Germinal center (tissue), 1 donor: ENCODE measurements around the gene ADCY10.
"Not testable (repeated sequence)": the region's sequence is repeated elsewhere in the genome, so short reads cannot be mapped to it uniquely, and the experiment has no call there.

Source experiments
- DNase-seq: peaks from one replicate; pipeline ENCODE4 v3.0.0; 2012; ENCODE audit warnings: mixed read lengths, low spot score

The ADCY10 gene, protein sequence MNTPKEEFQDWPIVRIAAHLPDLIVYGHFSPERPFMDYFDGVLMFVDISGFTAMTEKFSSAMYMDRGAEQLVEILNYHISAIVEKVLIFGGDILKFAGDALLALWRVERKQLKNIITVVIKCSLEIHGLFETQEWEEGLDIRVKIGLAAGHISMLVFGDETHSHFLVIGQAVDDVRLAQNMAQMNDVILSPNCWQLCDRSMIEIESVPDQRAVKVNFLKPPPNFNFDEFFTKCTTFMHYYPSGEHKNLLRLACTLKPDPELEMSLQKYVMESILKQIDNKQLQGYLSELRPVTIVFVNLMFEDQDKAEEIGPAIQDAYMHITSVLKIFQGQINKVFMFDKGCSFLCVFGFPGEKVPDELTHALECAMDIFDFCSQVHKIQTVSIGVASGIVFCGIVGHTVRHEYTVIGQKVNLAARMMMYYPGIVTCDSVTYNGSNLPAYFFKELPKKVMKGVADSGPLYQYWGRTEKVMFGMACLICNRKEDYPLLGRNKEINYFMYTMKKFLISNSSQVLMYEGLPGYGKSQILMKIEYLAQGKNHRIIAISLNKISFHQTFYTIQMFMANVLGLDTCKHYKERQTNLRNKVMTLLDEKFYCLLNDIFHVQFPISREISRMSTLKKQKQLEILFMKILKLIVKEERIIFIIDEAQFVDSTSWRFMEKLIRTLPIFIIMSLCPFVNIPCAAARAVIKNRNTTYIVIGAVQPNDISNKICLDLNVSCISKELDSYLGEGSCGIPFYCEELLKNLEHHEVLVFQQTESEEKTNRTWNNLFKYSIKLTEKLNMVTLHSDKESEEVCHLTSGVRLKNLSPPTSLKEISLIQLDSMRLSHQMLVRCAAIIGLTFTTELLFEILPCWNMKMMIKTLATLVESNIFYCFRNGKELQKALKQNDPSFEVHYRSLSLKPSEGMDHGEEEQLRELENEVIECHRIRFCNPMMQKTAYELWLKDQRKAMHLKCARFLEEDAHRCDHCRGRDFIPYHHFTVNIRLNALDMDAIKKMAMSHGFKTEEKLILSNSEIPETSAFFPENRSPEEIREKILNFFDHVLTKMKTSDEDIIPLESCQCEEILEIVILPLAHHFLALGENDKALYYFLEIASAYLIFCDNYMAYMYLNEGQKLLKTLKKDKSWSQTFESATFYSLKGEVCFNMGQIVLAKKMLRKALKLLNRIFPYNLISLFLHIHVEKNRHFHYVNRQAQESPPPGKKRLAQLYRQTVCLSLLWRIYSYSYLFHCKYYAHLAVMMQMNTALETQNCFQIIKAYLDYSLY (N-terminal part only)

DNA sequence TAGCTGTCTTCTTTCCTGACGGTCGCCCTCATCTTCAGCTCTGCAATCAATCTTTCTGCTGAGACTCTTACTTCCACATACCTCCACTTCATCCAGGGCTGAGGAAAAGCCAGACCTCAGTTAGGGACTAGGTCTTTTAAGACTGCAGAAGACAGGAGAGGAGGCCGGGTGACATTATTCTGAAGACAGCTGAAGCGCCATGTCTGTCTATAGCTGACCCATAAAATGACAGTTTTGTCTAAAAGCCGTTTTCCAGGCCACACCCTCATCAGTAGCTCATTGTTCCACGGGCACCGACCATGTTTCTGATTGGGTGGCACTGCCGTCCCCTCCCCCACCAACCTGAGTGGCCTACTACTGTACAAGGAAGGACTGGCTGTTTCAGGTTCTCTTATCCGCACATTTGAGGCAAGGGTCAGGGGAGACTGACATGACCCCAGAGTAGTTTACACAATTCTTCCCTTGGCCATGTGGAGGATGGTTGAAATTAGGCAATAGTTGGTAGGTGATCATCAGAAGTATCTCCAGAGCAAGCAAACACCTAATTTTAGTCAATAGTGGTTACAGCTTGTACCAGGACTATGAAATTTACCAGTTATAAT is at the start of gene ADCY10:
ADCY10 (minus strand) TSS at position 240 of the 602 bp plus-strand sequence. CDS start 8,994 bp downstream, outside the sequence.
- no peak for DNase-seq

GRCh38 chr1:167957710-167958109 is 43.8 kb upstream of the ADCY10 start:
- no peak for DNase-seq

- no peak for DNase-seq
These were observed 42.0 kb upstream of the ADCY10 start for GRCh38 chr1:167955915-167956314.

DNA sequence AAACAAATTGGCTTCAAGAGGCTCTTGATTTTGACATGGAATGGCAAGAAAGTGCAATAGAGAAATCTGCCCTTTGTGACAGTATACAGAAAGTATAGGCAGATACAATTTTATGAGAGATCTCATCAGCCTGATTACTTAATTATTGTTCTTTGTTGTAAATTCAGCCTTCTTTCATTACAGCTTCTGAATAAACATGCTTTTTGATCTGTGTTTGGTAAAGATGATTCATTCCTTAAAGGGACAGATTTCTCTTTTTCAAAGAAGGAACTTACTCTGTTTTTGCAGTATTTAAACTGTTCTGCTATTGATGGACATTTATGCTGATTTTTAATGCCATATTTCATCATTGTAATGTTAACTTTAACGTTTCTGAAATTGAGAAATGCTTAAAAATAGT is 36.6 kb upstream of the ADCY10 start:
- DNase-seq = no peak

DNA sequence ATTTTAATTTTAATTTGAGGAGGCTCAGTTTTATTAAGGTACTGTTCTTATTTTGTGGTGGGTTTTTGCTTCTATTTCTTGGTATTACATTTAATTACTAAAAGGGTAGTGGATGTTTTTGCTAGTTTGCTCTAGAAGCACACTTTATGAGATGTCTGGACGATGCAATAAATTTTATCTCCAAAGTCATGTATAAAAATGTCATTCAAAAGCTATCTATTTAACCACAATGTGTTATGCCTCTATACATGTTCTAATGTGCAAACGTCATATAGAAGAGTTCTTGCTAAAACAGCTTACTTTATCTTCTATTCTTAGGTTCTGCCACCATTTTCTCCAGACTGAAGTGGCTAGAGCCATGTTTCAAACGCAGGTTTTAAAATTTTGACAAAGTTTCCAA is 35.9 kb upstream of the ADCY10 start:
- no peak for DNase-seq

DNA sequence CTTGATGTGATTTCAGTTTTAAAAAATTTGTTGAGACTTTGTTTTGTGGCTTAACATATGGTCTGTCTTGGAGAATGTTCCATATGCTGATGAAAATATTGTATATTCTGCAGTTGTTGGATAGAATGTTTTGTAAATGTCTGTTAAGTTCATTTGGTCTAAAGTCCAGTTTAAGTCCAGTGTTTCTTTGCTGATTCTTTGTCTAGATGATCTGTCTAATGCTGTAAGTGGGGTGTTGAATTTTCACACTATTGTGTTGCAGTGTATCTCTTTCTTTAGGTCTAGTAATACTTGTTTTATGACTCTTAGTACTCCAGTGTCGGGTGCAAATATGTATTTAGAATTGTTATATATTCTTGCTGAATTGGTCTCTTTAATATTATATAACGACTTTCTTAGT is 33.8 kb upstream of the ADCY10 start:
- DNase-seq = no peak

- DNase-seq = no peak
These were observed 29.6 kb upstream of the ADCY10 start for GRCh38 chr1:167943541-167943940.

GRCh38 chr1:167940264-167940663 is 26.3 kb upstream of the ADCY10 start:
- no peak for DNase-seq

GRCh38 chr1:167938080-167938636 is 24.2 kb upstream of the ADCY10 start:
- no peak for DNase-seq

GRCh38 chr1:167937709-167938010 is 23.7 kb upstream of the ADCY10 start:
- DNase-seq = no peak

- DNase-seq = peak; percentile 76
These were observed 23.2 kb upstream of the ADCY10 start, which contains the start of gene MPC2 for GRCh38 chr1:167936930-167937708. MPC2 (minus strand) TSS chr1:167937072; CDS start chr1:167935841, 1,231 bp downstream.

GRCh38 chr1:167936068-167936929 is 22.4 kb upstream of the ADCY10 start, which contains the start of gene DCAF6:
DCAF6 (plus strand) TSS chr1:167936683; CDS start chr1:167936912, 229 bp downstream.
- DNase-seq = peak; percentile 99

DNA sequence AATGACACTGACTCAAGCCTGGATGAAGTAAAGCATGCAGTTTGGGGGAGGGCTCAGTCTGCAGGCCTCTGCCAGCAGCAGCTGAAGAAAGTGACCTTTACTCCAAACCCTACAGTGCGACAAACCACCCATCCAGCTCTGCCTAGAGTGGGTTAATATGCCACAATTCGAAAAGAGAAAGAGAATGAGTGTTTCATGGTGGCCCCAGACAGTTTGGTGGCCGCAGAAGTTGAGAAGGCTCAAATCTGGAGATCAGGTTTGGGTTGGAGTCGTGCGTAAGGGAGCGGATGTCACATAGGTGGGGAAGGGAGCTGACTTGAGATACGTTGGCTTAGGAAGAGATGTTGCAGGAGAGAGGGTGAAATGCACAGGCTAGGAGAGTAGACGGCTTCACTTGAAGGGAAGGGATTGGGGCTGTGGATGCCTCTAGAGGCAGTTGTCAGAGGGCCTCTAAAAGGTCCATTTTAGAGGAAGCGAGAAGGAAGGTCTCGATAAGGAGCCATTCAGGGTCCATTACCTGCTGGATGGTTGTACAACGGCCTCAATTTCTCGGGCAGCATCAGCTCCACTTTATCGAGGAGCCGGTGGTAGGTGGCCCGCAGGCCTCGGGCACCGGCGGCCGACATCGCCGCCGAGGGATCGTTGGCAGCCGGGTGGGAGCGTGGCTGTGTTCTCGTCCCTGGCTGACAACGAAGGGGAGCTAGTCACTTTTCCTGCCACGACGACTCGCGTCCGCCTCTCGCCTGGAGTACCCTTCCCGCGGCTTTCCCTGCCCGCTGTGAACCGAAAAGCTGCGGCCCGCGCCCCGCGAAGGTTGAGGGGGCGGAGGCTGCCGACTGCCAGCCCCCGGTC is 21.5 kb upstream of the ADCY10 start:
- peak; percentile 37 for DNase-seq

GRCh38 chr1:167934426-167935215 is 20.7 kb upstream of the ADCY10 start:
- no peak for DNase-seq

- DNase-seq = no peak
These were observed 19.9 kb upstream of the ADCY10 start for GRCh38 chr1:167933788-167934187.

GRCh38 chr1:167929725-167930124 is 15.8 kb upstream of the ADCY10 start:
- DNase-seq = no peak

- not testable (repeated sequence) for DNase-seq
These were observed 15.0 kb upstream of the ADCY10 start for GRCh38 chr1:167928919-167929318.

- no peak for DNase-seq
These were observed 14.5 kb upstream of the ADCY10 start for GRCh38 chr1:167928457-167928852.
